HepG2 (cell line): ENCODE data around the gene GDPD5. TPM values are rescaled to one million over a fixed set of nuclear protein-coding genes. Genes with fewer than 3 reads are reported as not detected.

Experiments
- ATAC-seq: fragments of 200-7000 bp; cut with Tn5 transposase; 3 replicates; pipeline ENCODE4 v1.9.1; 2020; ENCODE audit warnings: mild to moderate bottlenecking, moderate library complexity
- BruUV-seq: library from RNA; stranded (reverse); fragments of 400-500 nt; replicated peaks from 2 replicates; lab custom pipeline; 2021; lab: Mats Ljungman, UMichigan
- CTCF ChIA-PET: fragments of 300-600 bp; formaldehyde crosslinking; extraction: SDS; loops from one replicate; lab custom pipeline; 2021; ENCODE audit warnings: low total read pairs, inconsistent platforms, low intra/inter-chr PET ratio; lab: Yijun Ruan, JAX
- POLR2A ChIA-PET: fragments of 350-600 bp; sonication (Branson Sonifier 250); formaldehyde crosslinking; loops from one replicate; lab custom pipeline; 2020; ENCODE audit warnings: antibody characterized with exemption, inconsistent platforms; lab: Yijun Ruan, JAX
- DNase-seq: peaks from one replicate; pipeline ENCODE4 v3.0.0-alpha.2; 2015; ENCODE audit warnings: low spot score
- FAIRE-seq: peaks from 3 replicates; lab custom pipeline; 2011; peaks lifted over from hg19 to GRCh38; lab: Jason Lieb, UNC
- H2AFZ ChIP-seq: one replicate; pipeline ENCODE4 v1.6.1; 2011; ENCODE audit warnings: low read length, inconsistent platforms
- H3K27ac ChIP-seq: fragments of 300-600 bp; 3 replicates; pipeline ENCODE4 v1.8.0; 2011; ENCODE audit warnings: mixed run types, mild to moderate bottlenecking, mixed read lengths, low read length, inconsistent platforms; ENCODE audit not compliant: insufficient read depth; ENCODE audit errors: extremely low read length
- H3K27me3 ChIP-seq, 2 experiments: fragments of 200-600 bp in 1 of 2; 2 replicates in 1 of 2; 3 replicates in 1 of 2; pipeline versions ENCODE4 v1.6.0 to v1.8.0; 2011; ENCODE audit warnings: low read length in 2 of 2, mild to moderate bottlenecking in 2 of 2, moderate library complexity in 2 of 2, inconsistent platforms in 1 of 2; ENCODE audit not compliant: insufficient read depth in 2 of 2, control insufficient read depth in 1 of 2
- H3K36me3 ChIP-seq, 2 experiments: fragments of 200-600 bp in 1 of 2; replicated peaks in 1 of 2; 2 replicates in 1 of 2; 3 replicates in 1 of 2; pipeline versions ENCODE4 v1.5.1 to v1.8.0; 2011; ENCODE audit warnings: low read length in 2 of 2, inconsistent platforms in 1 of 2; ENCODE audit not compliant: insufficient read depth in 2 of 2, control insufficient read depth in 1 of 2
- H3K4me1 ChIP-seq: 2 replicates; pipeline ENCODE4 v1.5.1; 2012; ENCODE audit warnings: low read length, inconsistent platforms; ENCODE audit not compliant: insufficient read depth
- H3K4me2 ChIP-seq: 2 replicates; pipeline ENCODE4 v1.6.0; 2011; ENCODE audit warnings: low read depth, low read length, inconsistent platforms
- H3K4me3 ChIP-seq, 3 experiments: fragments of 200-600 bp in 1 of 3; sonication (generic), shearing (Covaris generic) in 1 of 3; replicated peaks in 1 of 3; 2 replicates each; pipeline ENCODE4 v1.5.1; 2011 to 2016; ENCODE audit warnings: low read length in 3 of 3, inconsistent platforms in 2 of 3, low read depth in 2 of 3, mild to moderate bottlenecking in 2 of 3, control low read depth in 1 of 3, mixed read lengths in 1 of 3; ENCODE audit not compliant: insufficient read depth in 1 of 3
- H3K79me2 ChIP-seq: one replicate; pipeline ENCODE4 v1.6.1; 2011; ENCODE audit warnings: low read length, inconsistent platforms; ENCODE audit not compliant: insufficient read depth
- H3K9ac ChIP-seq: 2 replicates; pipeline ENCODE4 v1.6.0; 2011; ENCODE audit warnings: mild to moderate bottlenecking, low read depth, low read length, inconsistent platforms; ENCODE audit not compliant: insufficient read depth
- H3K9me3 ChIP-seq: 2 replicates; pipeline ENCODE4 v1.5.1; 2012; ENCODE audit warnings: mild to moderate bottlenecking, low read length
- H4K20me1 ChIP-seq: 2 replicates; pipeline ENCODE4 v1.6.0; 2011; ENCODE audit warnings: inconsistent platforms, mild to moderate bottlenecking, low read length, moderate library complexity; ENCODE audit not compliant: insufficient read depth
- KDM3A ChIP-seq: IDR thresholded peaks from 2 replicates; pipeline ENCODE4 v1.6.1; 2018; ENCODE audit warnings: low read depth, missing compliant biosample characterization
- SMAD1 ChIP-seq: sonication (generic); formaldehyde crosslinking; IDR thresholded peaks from 2 replicates; pipeline ENCODE4 v1.4.0; 2020; ENCODE audit warnings: missing genetic modification reagents, low read depth, mild to moderate bottlenecking, borderline replicate concordance
- SUZ12 ChIP-seq: fragments of 150-350 bp; IDR thresholded peaks from 2 replicates; pipeline ENCODE4 v1.6.1; 2014; ENCODE audit warnings: low read depth, low read length
- ZKSCAN8 ChIP-seq: IDR thresholded peaks from 2 replicates; pipeline ENCODE4 v1.6.1; 2016; ENCODE audit warnings: borderline replicate concordance, missing genetic modification reagents, missing compliant biosample characterization
- ZNF614 ChIP-seq: IDR thresholded peaks from 2 replicates; pipeline ENCODE4 v1.6.1; 2018; ENCODE audit warnings: missing biosample characterization, missing genetic modification reagents, inconsistent platforms, borderline replicate concordance
- WGBS: methylation state at CpG from one replicate; pipeline ENCODE4 v1.1.6; 2017; ENCODE audit warnings: low lambda C conversion rate; 5-methylcytosine and 5-hydroxymethylcytosine counted together
- in situ Hi-C: cut with HindIII; loops from 2 replicates; pipeline ENCODE4 v1.10.0; 2017; ENCODE audit warnings: low pct_unique_long_range_greater_than_20kb; ENCODE audit not compliant: extremely low pct_ligation_motif_present
- intact Hi-C: fragments of 100-400 bp; cut with micrococcal nuclease; formaldehyde crosslinking; loops from one replicate; pipeline ENCODE4 v1.10.0; 2022; ENCODE audit not compliant: unreplicated experiment
- polyA plus RNA-seq, 8 experiments: library from polyadenylated mRNA; depleted of rRNA in 3 of 8; stranded (reverse) in 7 of 8; unstranded in 1 of 8; fragments of >200 nt; fragmentation: Illumina TruSeq in 4 of 8; extraction: Trizol in 4 of 8; gene quantifications; 2 replicates each; pipeline versions ENCODE4 v1.2.1 to v1.2.3, GENCODE V29; 2011 to 2016; ENCODE audit warnings: low read depth in 4 of 8, missing spikeins in 1 of 8, mixed read lengths in 1 of 8; ENCODE audit not compliant: insufficient read depth in 1 of 8
- total RNA-seq, 5 experiments: library from RNA; depleted of rRNA; stranded (reverse); fragments of >200 nt; fragmentation: Illumina TruSeq; extraction: Trizol; gene quantifications; 2 replicates each; pipeline ENCODE4 v1.2.3, GENCODE V29; 2016; ENCODE audit warnings: low read depth in 1 of 5
- TF ChIP-seq, protein P1 (sequence below): sonication (generic); formaldehyde crosslinking; IDR thresholded peaks from 2 replicates; pipeline ENCODE4 v1.5.1; 2020; ENCODE audit warnings: mild to moderate bottlenecking, missing genetic modification reagents, borderline replicate concordance
- TF ChIP-seq, protein P2 (sequence below): sonication (generic); formaldehyde crosslinking; IDR thresholded peaks from 2 replicates; pipeline ENCODE4 v1.8.1; 2023; ENCODE audit warnings: missing genetic modification reagents, inconsistent platforms, borderline replicate concordance
- TF ChIP-seq, protein P3 (sequence below): sonication (generic); formaldehyde crosslinking; IDR thresholded peaks from 2 replicates; pipeline ENCODE4 v1.5.0; 2020; ENCODE audit warnings: missing genetic modification reagents
- TF ChIP-seq, protein P4 (sequence below): sonication (generic); formaldehyde crosslinking; conservative IDR thresholded peaks from 2 replicates; pipeline ENCODE4 v1.8.0; 2022; ENCODE audit warnings: missing genetic modification reagents

The GDPD5 gene
- total and polyA plus RNA-seq, 2 of the 13 experiments (the other 11 are each of a cell fraction or from before 2014, with no cell fraction given): 55.0 to 67.5 TPM

DNA sequence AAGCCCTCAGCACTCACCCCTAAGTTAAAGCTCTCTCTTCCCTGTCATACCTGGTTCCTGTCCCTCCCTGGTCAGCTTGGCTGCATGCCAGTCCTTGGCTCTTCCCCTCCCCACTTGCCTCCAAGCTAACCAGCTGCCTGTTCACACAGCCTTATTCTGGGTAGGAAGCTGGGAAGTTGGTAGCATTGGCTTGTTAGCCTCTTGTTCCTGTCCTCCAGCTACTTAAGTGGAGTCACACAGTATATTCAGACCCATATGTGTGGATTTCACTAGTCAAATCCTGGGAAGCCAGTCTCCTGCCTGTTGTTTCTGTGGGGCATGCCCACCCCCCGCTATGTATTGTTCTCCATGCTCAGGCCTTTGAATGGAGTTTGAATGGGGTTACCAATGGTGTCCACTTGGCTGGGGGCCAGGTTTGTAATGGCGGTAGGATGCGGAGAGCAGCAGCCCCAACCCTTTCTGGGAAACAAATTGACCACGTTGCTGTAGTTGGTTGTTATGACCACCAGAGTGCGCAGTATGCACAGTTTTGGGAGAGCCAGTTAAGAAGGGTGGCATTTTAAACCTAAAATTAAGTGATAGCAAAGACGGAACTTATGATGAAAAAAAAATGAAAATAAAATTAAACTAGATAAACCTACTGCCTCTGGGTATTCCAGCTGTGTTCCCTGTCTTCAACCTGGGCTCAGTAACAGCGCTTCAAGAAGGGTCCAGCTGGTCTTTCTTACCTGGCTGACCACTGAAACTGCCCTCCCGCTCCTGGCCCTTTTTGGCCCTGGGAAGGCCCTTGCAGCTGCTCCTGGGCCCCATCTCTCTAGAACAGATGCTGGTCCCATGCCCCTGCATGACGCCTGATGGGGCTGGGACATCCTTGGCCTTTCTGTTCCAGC, 137.1 kb downstream of the GDPD5 start (continued):
- TF ChIP-seq, protein P1, sequence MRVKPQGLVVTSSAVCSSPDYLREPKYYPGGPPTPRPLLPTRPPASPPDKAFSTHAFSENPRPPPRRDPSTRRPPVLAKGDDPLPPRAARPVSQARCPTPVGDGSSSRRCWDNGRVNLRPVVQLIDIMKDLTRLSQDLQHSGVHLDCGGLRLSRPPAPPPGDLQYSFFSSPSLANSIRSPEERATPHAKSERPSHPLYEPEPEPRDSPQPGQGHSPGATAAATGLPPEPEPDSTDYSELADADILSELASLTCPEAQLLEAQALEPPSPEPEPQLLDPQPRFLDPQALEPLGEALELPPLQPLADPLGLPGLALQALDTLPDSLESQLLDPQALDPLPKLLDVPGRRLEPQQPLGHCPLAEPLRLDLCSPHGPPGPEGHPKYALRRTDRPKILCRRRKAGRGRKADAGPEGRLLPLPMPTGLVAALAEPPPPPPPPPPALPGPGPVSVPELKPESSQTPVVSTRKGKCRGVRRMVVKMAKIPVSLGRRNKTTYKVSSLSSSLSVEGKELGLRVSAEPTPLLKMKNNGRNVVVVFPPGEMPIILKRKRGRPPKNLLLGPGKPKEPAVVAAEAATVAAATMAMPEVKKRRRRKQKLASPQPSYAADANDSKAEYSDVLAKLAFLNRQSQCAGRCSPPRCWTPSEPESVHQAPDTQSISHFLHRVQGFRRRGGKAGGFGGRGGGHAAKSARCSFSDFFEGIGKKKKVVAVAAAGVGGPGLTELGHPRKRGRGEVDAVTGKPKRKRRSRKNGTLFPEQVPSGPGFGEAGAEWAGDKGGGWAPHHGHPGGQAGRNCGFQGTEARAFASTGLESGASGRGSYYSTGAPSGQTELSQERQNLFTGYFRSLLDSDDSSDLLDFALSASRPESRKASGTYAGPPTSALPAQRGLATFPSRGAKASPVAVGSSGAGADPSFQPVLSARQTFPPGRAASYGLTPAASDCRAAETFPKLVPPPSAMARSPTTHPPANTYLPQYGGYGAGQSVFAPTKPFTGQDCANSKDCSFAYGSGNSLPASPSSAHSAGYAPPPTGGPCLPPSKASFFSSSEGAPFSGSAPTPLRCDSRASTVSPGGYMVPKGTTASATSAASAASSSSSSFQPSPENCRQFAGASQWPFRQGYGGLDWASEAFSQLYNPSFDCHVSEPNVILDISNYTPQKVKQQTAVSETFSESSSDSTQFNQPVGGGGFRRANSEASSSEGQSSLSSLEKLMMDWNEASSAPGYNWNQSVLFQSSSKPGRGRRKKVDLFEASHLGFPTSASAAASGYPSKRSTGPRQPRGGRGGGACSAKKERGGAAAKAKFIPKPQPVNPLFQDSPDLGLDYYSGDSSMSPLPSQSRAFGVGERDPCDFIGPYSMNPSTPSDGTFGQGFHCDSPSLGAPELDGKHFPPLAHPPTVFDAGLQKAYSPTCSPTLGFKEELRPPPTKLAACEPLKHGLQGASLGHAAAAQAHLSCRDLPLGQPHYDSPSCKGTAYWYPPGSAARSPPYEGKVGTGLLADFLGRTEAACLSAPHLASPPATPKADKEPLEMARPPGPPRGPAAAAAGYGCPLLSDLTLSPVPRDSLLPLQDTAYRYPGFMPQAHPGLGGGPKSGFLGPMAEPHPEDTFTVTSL (CRISPR knock-in tag): no peak

DNA sequence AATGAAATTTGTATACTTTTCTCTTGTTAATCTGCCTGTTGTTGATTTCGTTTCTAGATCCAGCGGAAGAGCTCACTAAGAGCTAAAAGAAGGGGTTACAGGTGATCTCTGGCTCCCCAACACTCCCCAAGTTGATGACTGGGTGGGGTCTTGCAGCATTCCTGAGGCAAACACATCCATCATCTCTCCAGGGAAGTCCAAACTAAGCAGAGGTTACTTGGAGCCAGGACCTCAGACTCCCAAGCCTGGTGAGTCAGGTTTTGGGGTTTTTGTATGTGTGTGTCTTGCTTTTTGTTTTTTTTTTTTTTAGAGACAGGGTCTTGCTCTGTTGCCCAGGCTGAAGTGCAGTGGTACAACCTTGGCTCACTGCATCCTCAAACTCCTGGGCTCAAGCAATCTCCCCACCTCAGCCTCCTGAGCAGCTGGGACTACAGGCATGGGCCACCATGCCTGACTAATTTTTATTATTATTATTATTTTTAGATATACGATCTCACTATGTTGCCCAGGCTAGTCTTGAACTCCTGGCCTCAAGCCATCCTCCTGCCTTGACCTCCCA, 137.9 kb downstream of the GDPD5 start:
- WGBS: 21% methylated on average over 3 of the region's 3 CpGs
- H3K4me3 ChIP-seq: no peak overlapping the region
- in situ Hi-C loops: loop anchor here (5.0 kb wide), 1 partner anchor 144 kb away; no protein-coding TSS in a partner anchor
- H4K20me1 ChIP-seq: no peaks in the 10 kb centered on the region
- H3K4me2 ChIP-seq: no peak overlapping the region
- POLR2A ChIA-PET: interaction anchor here (1.9 kb wide), 1 partner anchor 13 kb away, joined by 4 read pairs; no protein-coding TSS in a partner anchor
- no peak overlapping the region for H3K27ac ChIP-seq
- FAIRE-seq: no peak
- no peaks in the 10 kb centered on the region for H3K79me2 ChIP-seq
- H3K9me3 ChIP-seq: no peaks in the 10 kb centered on the region
- H2AFZ ChIP-seq: no peak overlapping the region
- BruUV-seq: no TSS peak
- no peak for DNase-seq
- peaks cover 0 to 3% of the 10 kb centered on the region in 2 experiments; a peak in 4 of 5 replicates for H3K27me3 ChIP-seq
- TF ChIP-seq ZNF614 (CRISPR knock-in tag) (no peak), ZKSCAN8 (no peak), SUZ12 (no peak), KDM3A (CRISPR knock-in tag) (no peak), SMAD1 (CRISPR knock-in tag) (no peak)
- TF ChIP-seq, protein P2, sequence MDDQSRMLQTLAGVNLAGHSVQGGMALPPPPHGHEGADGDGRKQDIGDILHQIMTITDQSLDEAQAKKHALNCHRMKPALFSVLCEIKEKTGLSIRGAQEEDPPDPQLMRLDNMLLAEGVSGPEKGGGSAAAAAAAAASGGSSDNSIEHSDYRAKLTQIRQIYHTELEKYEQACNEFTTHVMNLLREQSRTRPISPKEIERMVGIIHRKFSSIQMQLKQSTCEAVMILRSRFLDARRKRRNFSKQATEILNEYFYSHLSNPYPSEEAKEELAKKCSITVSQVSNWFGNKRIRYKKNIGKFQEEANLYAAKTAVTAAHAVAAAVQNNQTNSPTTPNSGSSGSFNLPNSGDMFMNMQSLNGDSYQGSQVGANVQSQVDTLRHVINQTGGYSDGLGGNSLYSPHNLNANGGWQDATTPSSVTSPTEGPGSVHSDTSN: no peak
- TF ChIP-seq, protein P3, sequence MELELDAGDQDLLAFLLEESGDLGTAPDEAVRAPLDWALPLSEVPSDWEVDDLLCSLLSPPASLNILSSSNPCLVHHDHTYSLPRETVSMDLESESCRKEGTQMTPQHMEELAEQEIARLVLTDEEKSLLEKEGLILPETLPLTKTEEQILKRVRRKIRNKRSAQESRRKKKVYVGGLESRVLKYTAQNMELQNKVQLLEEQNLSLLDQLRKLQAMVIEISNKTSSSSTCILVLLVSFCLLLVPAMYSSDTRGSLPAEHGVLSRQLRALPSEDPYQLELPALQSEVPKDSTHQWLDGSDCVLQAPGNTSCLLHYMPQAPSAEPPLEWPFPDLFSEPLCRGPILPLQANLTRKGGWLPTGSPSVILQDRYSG (CRISPR knock-in tag): no peak
- TF ChIP-seq, protein P4, sequence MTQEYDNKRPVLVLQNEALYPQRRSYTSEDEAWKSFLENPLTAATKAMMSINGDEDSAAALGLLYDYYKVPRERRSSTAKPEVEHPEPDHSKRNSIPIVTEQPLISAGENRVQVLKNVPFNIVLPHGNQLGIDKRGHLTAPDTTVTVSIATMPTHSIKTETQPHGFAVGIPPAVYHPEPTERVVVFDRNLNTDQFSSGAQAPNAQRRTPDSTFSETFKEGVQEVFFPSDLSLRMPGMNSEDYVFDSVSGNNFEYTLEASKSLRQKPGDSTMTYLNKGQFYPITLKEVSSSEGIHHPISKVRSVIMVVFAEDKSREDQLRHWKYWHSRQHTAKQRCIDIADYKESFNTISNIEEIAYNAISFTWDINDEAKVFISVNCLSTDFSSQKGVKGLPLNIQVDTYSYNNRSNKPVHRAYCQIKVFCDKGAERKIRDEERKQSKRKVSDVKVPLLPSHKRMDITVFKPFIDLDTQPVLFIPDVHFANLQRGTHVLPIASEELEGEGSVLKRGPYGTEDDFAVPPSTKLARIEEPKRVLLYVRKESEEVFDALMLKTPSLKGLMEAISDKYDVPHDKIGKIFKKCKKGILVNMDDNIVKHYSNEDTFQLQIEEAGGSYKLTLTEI (CRISPR knock-in tag): no peak
- TF ChIP-seq, all 625 proteins: peak for 0
- Histone ChIP-seq H3K36me3 (no peaks in the 10 kb centered on the region), H3K4me1 (peaks cover 37% of the 10 kb centered on the region), H3K9ac (no peak overlapping the region)
- ATAC-seq: no peak
- intact Hi-C loops: loop anchor here (1.0 kb wide), 1 partner anchor 144 kb away; no protein-coding TSS in a partner anchor
- CTCF ChIA-PET: interaction anchor here (1.2 to 3.4 kb wide), 3 partner anchors 38 to 144 kb away, joined by 4 to 18 read pairs (median 7); no protein-coding TSS in a partner anchor
